ENCODE results near the gene LCNL1. TPM values are rescaled to one million over a fixed set of nuclear protein-coding genes. Genes with fewer than 3 reads are reported as not detected.

Gene LCNL1
- total and polyA plus RNA-seq, 2 of the 13 experiments (the other 11 are each of a cell fraction or from before 2014, with no cell fraction given), result not detected

DNA sequence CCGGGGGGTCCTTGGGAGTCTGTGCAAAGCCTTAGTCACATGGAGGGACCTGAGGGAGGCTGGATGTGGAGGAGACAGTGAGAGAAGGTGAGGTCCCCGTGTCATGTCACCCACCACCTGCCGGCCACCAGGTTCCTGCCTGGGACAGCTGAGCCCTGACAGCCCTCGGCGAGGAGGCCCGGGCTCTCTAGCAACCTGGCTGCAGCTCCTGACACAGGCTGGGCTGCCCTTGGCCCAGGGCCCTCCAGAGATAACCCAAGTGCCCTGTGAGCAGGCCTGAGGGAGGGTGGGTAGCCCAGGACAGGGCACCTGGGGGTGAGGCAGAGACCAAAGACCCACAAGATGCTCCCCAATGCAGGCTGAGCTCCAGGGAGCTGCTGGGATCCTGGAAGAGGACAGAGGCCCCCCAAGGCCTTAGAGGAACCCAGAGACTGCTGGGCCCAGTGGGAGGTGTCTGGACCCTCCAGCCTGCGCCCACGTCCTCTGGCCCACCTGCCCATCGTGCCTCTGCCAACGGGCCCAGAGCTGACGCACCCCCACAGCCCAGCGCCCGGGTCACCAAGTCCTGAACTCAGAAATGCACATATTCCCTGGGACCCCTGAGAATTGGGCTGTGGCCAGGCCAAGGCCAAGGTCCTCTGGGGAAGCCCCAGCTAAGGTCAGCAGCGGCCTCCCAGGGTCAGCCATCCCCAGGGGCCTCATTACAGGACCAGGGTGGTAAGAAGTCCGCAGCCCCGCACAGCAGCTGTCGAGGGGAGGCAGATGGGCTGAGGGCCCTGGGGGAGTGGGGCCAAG lies 14.3 kb upstream of the LCNL1 start (continued):
- TF ChIP-seq, protein P1, sequence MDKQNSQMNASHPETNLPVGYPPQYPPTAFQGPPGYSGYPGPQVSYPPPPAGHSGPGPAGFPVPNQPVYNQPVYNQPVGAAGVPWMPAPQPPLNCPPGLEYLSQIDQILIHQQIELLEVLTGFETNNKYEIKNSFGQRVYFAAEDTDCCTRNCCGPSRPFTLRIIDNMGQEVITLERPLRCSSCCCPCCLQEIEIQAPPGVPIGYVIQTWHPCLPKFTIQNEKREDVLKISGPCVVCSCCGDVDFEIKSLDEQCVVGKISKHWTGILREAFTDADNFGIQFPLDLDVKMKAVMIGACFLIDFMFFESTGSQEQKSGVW (CRISPR knock-in tag; IDR thresholded peaks at IDR 0.05; ENCODE audit: borderline replicate concordance), result no peak
- TF ChIP-seq, protein P2, sequence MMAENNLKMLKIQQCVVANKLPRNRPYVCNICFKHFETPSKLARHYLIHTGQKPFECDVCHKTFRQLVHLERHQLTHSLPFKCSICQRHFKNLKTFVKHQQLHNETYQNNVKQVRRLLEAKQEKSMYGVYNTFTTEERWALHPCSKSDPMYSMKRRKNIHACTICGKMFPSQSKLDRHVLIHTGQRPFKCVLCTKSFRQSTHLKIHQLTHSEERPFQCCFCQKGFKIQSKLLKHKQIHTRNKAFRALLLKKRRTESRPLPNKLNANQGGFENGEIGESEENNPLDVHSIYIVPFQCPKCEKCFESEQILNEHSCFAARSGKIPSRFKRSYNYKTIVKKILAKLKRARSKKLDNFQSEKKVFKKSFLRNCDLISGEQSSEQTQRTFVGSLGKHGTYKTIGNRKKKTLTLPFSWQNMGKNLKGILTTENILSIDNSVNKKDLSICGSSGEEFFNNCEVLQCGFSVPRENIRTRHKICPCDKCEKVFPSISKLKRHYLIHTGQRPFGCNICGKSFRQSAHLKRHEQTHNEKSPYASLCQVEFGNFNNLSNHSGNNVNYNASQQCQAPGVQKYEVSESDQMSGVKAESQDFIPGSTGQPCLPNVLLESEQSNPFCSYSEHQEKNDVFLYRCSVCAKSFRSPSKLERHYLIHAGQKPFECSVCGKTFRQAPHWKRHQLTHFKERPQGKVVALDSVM (CRISPR knock-in tag; IDR thresholded peaks at IDR 0.05), result no peak
- TF ChIP-seq NR2F2 (IDR thresholded peaks at IDR 0.05; ENCODE audit: borderline replicate concordance, low read depth), result 0 out of 2 replicates have a peak, but pooled peaks have one; percentile 17
- no peak for TF ChIP-seq PHF8 (CRISPR knock-in tag; IDR thresholded peaks at IDR 0.05)
- TF ChIP-seq ZNF124 (CRISPR knock-in tag; IDR thresholded peaks at IDR 0.05), result no peak
- TF ChIP-seq, protein P3, sequence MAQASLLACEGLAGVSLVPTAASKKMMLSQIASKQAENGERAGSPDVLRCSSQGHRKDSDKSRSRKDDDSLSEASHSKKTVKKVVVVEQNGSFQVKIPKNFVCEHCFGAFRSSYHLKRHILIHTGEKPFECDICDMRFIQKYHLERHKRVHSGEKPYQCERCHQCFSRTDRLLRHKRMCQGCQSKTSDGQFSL (CRISPR knock-in tag; IDR thresholded peaks at IDR 0.05), result no peak
- TF ChIP-seq, protein P4, sequence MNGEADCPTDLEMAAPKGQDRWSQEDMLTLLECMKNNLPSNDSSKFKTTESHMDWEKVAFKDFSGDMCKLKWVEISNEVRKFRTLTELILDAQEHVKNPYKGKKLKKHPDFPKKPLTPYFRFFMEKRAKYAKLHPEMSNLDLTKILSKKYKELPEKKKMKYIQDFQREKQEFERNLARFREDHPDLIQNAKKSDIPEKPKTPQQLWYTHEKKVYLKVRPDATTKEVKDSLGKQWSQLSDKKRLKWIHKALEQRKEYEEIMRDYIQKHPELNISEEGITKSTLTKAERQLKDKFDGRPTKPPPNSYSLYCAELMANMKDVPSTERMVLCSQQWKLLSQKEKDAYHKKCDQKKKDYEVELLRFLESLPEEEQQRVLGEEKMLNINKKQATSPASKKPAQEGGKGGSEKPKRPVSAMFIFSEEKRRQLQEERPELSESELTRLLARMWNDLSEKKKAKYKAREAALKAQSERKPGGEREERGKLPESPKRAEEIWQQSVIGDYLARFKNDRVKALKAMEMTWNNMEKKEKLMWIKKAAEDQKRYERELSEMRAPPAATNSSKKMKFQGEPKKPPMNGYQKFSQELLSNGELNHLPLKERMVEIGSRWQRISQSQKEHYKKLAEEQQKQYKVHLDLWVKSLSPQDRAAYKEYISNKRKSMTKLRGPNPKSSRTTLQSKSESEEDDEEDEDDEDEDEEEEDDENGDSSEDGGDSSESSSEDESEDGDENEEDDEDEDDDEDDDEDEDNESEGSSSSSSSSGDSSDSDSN (CRISPR knock-in tag; IDR thresholded peaks at IDR 0.05), result peak; percentile 37; the same call in 1 of the 2 replicates
- no peak for TF ChIP-seq DMAP1 (CRISPR knock-in tag; IDR thresholded peaks at IDR 0.05)
- no peak for TF ChIP-seq YEATS4 (CRISPR knock-in tag; IDR thresholded peaks at IDR 0.05; ENCODE audit: borderline replicate concordance)
- no peak for TF ChIP-seq ATAD3A (CRISPR knock-in tag; IDR thresholded peaks at IDR 0.05)
- TF ChIP-seq ZBTB8A (CRISPR knock-in tag; IDR thresholded peaks at IDR 0.05; ENCODE audit: borderline replicate concordance, low read depth), result no peak
- TF ChIP-seq WIZ (CRISPR knock-in tag; IDR thresholded peaks at IDR 0.05), result no peak
- no peak for TF ChIP-seq SP140L (CRISPR knock-in tag; IDR thresholded peaks at IDR 0.05; ENCODE audit: borderline replicate concordance)
- TF ChIP-seq NAIF1 (CRISPR knock-in tag; IDR thresholded peaks at IDR 0.05; ENCODE audit: borderline replicate concordance), result no peak
- no peak for TF ChIP-seq ZNF263 (CRISPR knock-in tag; IDR thresholded peaks at IDR 0.05)
- no peak for TF ChIP-seq RXRA (CRISPR knock-in tag; IDR thresholded peaks at IDR 0.05)
- TF ChIP-seq ZNF101 (CRISPR knock-in tag; IDR thresholded peaks at IDR 0.05; ENCODE audit: borderline replicate concordance, low read depth), result no peak
- TF ChIP-seq IRX3 (CRISPR knock-in tag; IDR thresholded peaks at IDR 0.05; ENCODE audit: borderline replicate concordance, low read depth), result no peak
- no peak for TF ChIP-seq ZNF792 (CRISPR knock-in tag; IDR thresholded peaks at IDR 0.05)
- TF ChIP-seq TEAD3 (CRISPR knock-in tag; optimal IDR thresholded peaks at IDR 0.05; ENCODE audit: borderline replicate concordance), result no peak
- TF ChIP-seq, protein P5, sequence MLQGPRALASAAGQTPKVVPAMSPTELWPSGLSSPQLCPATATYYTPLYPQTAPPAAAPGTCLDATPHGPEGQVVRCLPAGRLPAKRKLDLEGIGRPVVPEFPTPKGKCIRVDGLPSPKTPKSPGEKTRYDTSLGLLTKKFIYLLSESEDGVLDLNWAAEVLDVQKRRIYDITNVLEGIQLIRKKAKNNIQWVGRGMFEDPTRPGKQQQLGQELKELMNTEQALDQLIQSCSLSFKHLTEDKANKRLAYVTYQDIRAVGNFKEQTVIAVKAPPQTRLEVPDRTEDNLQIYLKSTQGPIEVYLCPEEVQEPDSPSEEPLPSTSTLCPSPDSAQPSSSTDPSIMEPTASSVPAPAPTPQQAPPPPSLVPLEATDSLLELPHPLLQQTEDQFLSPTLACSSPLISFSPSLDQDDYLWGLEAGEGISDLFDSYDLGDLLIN (CRISPR knock-in tag; IDR thresholded peaks at IDR 0.05; ENCODE audit: borderline replicate concordance), result no peak
- no peak for TF ChIP-seq ZEB1 (IDR thresholded peaks at IDR 0.05; ENCODE audit: insufficient replicate concordance, low read depth)
